ENCODE measurements around the gene CSMD2.

- TF ChIP-seq EP300 (IDR thresholded peaks at IDR 0.05; ENCODE audit: borderline replicate concordance) (no peak), TAF1 (IDR thresholded peaks at IDR 0.05; ENCODE audit: low read depth) (no peak), ZBTB7A (IDR thresholded peaks at IDR 0.05; ENCODE audit: low read depth) (no peak), CEBPB (IDR thresholded peaks at IDR 0.05) (no peak), CREB1 (IDR thresholded peaks at IDR 0.05; ENCODE audit: low read depth) (no peak), EGR1 (IDR thresholded peaks at IDR 0.05) (no peak), NFIC (IDR thresholded peaks at IDR 0.05) (no peak), REST (IDR thresholded peaks at IDR 0.05; ENCODE audit: low read depth) (no peak), TEAD4 (IDR thresholded peaks at IDR 0.05) (no peak), RAD21 (IDR thresholded peaks at IDR 0.05; ENCODE audit: low read depth) (no peak), TCF12 (IDR thresholded peaks at IDR 0.05; ENCODE audit: low read depth) (no peak), YY1 (IDR thresholded peaks at IDR 0.05; ENCODE audit: low read depth) (no peak), FOXM1 (IDR thresholded peaks at IDR 0.05; ENCODE audit: borderline replicate concordance, low read depth) (no peak)
- TF ChIP-seq, protein P1, sequence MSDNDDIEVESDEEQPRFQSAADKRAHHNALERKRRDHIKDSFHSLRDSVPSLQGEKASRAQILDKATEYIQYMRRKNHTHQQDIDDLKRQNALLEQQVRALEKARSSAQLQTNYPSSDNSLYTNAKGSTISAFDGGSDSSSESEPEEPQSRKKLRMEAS (IDR thresholded peaks at IDR 0.05), result no peak
Observed at GRCh38 chr1:33819290-33819912, 345.6 kb downstream of the CSMD2 start.
